ENCODE measurements around the gene CSH2.
"Not testable (repeated sequence)": the region's sequence is repeated elsewhere in the genome, so short reads cannot be mapped to it uniquely, and the experiment has no call there.

The CSH2 gene

DNA sequence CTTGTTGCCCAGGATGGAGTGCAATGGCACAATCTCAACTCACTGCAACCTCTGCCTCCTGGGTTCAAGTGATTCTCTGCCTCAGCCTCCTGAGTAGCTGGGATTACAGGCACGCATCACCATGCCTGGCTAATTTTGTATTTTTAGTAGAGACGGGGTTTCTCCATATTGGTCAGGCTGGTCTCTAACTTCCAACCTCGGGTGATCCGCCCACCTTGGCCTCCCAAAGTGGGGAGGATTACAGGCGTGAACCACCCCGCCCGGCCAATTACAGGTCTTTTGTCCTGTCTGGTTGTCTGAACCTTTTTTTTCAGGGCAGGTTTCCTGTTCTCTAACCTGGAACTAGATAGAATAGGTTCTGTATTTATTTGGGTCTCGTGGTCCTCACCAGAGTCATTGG, 17.1 kb downstream of the CSH2 start:
- WGBS (ENCODE audit: extremely low coverage, insufficient coverage, low lambda C conversion rate) = no CpG with 5 or more reads among the region's 8 CpGs
- H3K27me3 ChIP-seq (ENCODE audit: insufficient read depth, low read length, poor library complexity); H3K79me1 ChIP-seq (ENCODE audit: low read length); H3K27ac ChIP-seq (ENCODE audit: low read depth, low read length); H3K4ac ChIP-seq (ENCODE audit: low read depth, low read length); H3K18ac ChIP-seq (ENCODE audit: low read length); H3K4me2 ChIP-seq (ENCODE audit: low read length); H4K8ac ChIP-seq (ENCODE audit: low read depth, low read length); H2AK5ac ChIP-seq (ENCODE audit: low read length); DNase-seq; H2BK5ac ChIP-seq (ENCODE audit: low read length); H3K9ac ChIP-seq (ENCODE audit: low read length); H3K79me2 ChIP-seq (ENCODE audit: control insufficient read depth, insufficient read depth, low read length); H3K56ac ChIP-seq (ENCODE audit: low read length); H2BK15ac ChIP-seq (replicated peaks; ENCODE audit: low read depth); H3K4me3 ChIP-seq (ENCODE audit: low read length); H3K36me3 ChIP-seq (ENCODE audit: control insufficient read depth, insufficient read depth, low read length); H4K5ac ChIP-seq (ENCODE audit: low read length); H3K4me1 ChIP-seq (ENCODE audit: control insufficient read depth, low read depth, low read length); H2BK120ac ChIP-seq (ENCODE audit: low read depth, low read length); H3K23ac ChIP-seq (ENCODE audit: low read length): not testable (repeated sequence)

DNA sequence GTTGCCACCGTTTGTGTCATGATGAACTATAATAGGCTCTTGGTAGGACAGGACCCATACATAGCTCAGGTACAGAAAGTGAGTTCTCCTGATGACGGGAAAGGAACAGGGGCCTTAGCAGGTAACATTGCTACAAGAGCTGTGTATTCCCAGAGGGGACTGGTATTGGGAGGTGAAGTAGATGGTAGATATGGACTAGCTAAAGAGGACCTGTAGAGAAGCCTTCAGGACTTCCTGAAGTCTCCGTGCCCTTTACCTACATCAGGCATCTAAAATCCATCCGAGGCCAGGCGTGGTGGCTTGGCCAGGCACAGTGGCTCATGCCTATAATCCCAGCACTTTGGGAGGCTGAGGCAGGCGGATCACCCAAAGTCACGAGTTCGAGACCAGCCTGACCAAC, 18.3 kb downstream of the CSH2 start:
- H3K4me1 ChIP-seq (ENCODE audit: control insufficient read depth, low read depth, low read length) = no peaks in the 10 kb centered on the region
- no peak for DNase-seq
- no peaks in the 10 kb centered on the region for H3K36me3 ChIP-seq (ENCODE audit: control insufficient read depth, insufficient read depth, low read length)
- H3K79me1 ChIP-seq (ENCODE audit: low read length) = no peaks in the 10 kb centered on the region
- no peak overlapping the region for H2BK5ac ChIP-seq (ENCODE audit: low read length)
- WGBS (ENCODE audit: extremely low coverage, insufficient coverage, low lambda C conversion rate) = no CpG with 5 or more reads among the region's 8 CpGs
- no peak overlapping the region for H3K9ac ChIP-seq (ENCODE audit: low read length)
- no peak overlapping the region for H2BK120ac ChIP-seq (ENCODE audit: low read depth, low read length)
- no peak overlapping the region for H2BK15ac ChIP-seq (replicated peaks; ENCODE audit: low read depth)
- H3K23ac ChIP-seq (ENCODE audit: low read length) = no peak overlapping the region
- H3K4me2 ChIP-seq (ENCODE audit: low read length) = no peak overlapping the region
- no peak overlapping the region for H3K27ac ChIP-seq (ENCODE audit: low read depth, low read length)
- H4K8ac ChIP-seq (ENCODE audit: low read depth, low read length) = no peak overlapping the region
- no peak overlapping the region for H3K4ac ChIP-seq (ENCODE audit: low read depth, low read length)
- H2AK5ac ChIP-seq (ENCODE audit: low read length) = no peak overlapping the region
- H3K27me3 ChIP-seq (ENCODE audit: insufficient read depth, low read length, poor library complexity) = no peaks in the 10 kb centered on the region
- no peak overlapping the region for H4K5ac ChIP-seq (ENCODE audit: low read length)
- H3K18ac ChIP-seq (ENCODE audit: low read length) = no peak overlapping the region
- H3K56ac ChIP-seq (ENCODE audit: low read length) = no peak overlapping the region
- H3K79me2 ChIP-seq (ENCODE audit: control insufficient read depth, insufficient read depth, low read length) = no peaks in the 10 kb centered on the region
- no peak overlapping the region for H3K4me3 ChIP-seq (ENCODE audit: low read length)

DNA sequence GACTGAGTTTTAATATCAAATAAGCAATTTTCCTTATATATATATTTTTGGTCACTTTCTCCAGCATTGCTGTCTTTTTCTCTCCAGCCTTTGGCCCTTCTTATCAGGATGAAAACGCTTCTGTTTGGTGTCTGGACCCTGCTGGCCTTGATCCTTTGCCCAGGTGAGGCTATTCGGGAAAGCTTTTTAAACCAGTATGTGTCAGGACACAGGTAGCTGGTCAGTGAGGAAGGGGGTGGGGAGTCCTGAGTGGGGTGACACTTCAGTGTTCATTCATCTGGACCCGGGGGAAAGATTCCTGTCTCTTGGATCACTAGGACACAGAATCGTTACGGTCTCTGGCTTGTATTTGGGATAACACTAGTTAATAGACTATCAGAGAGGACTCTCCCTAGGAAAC, 18.8 kb downstream of the CSH2 start:
- no peaks in the 10 kb centered on the region for H3K79me2 ChIP-seq (ENCODE audit: control insufficient read depth, insufficient read depth, low read length)
- H2BK5ac ChIP-seq (ENCODE audit: low read length) = no peak overlapping the region
- H3K56ac ChIP-seq (ENCODE audit: low read length) = no peak overlapping the region
- H3K18ac ChIP-seq (ENCODE audit: low read length) = no peak overlapping the region
- H3K23ac ChIP-seq (ENCODE audit: low read length) = no peak overlapping the region
- WGBS (ENCODE audit: extremely low coverage, insufficient coverage, low lambda C conversion rate) = no CpG with 5 or more reads among the region's 5 CpGs
- no peak overlapping the region for H3K9ac ChIP-seq (ENCODE audit: low read length)
- H2BK15ac ChIP-seq (replicated peaks; ENCODE audit: low read depth) = no peak overlapping the region
- no peak overlapping the region for H3K4ac ChIP-seq (ENCODE audit: low read depth, low read length)
- H3K4me2 ChIP-seq (ENCODE audit: low read length) = no peak overlapping the region
- no peak overlapping the region for H2BK120ac ChIP-seq (ENCODE audit: low read depth, low read length)
- no peak for DNase-seq
- H4K8ac ChIP-seq (ENCODE audit: low read depth, low read length) = no peak overlapping the region
- no peak overlapping the region for H4K5ac ChIP-seq (ENCODE audit: low read length)
- no peak overlapping the region for H2AK5ac ChIP-seq (ENCODE audit: low read length)
- H3K27ac ChIP-seq (ENCODE audit: low read depth, low read length) = no peak overlapping the region
- no peaks in the 10 kb centered on the region for H3K4me1 ChIP-seq (ENCODE audit: control insufficient read depth, low read depth, low read length)
- H3K36me3 ChIP-seq (ENCODE audit: control insufficient read depth, insufficient read depth, low read length) = no peaks in the 10 kb centered on the region
- H3K4me3 ChIP-seq (ENCODE audit: low read length) = no peak overlapping the region
- no peaks in the 10 kb centered on the region for H3K27me3 ChIP-seq (ENCODE audit: insufficient read depth, low read length, poor library complexity)
- H3K79me1 ChIP-seq (ENCODE audit: low read length) = no peaks in the 10 kb centered on the region

DNA sequence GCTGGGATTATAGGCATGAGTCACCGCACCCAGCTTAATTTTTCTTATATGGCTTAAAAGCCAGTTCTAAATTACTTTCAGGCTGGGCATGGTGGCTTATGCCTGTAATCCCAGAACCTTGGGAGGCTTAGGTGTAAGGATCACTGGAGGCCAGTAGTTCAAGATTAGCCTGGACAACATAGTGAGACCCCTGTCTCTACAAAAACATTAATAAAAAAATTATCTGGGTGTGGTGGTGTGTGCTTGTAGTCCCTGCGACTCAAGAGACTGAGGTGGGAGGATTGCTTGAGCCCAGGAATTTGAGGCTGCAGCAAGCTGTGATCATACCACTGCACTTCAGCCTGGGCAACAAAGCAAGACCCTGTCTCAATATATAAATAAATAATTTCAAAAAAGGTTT, 20.2 kb downstream of the CSH2 start:
- H3K27ac ChIP-seq (ENCODE audit: low read depth, low read length) = no peak overlapping the region
- no peak overlapping the region for H2AK5ac ChIP-seq (ENCODE audit: low read length)
- H4K8ac ChIP-seq (ENCODE audit: low read depth, low read length) = no peak overlapping the region
- no peak overlapping the region for H3K4me3 ChIP-seq (ENCODE audit: low read length)
- H2BK15ac ChIP-seq (replicated peaks; ENCODE audit: low read depth) = no peak overlapping the region
- H3K4ac ChIP-seq (ENCODE audit: low read depth, low read length) = no peak overlapping the region
- H3K18ac ChIP-seq (ENCODE audit: low read length) = no peak overlapping the region
- no peaks in the 10 kb centered on the region for H3K36me3 ChIP-seq (ENCODE audit: control insufficient read depth, insufficient read depth, low read length)
- no peak overlapping the region for H3K9ac ChIP-seq (ENCODE audit: low read length)
- H3K4me2 ChIP-seq (ENCODE audit: low read length) = no peak overlapping the region
- DNase-seq = no peak
- no peak overlapping the region for H3K56ac ChIP-seq (ENCODE audit: low read length)
- WGBS (ENCODE audit: extremely low coverage, insufficient coverage, low lambda C conversion rate) = no CpG with 5 or more reads among the region's 2 CpGs
- H2BK5ac ChIP-seq (ENCODE audit: low read length) = no peak overlapping the region
- H3K23ac ChIP-seq (ENCODE audit: low read length) = no peak overlapping the region
- no peaks in the 10 kb centered on the region for H3K4me1 ChIP-seq (ENCODE audit: control insufficient read depth, low read depth, low read length)
- no peaks in the 10 kb centered on the region for H3K79me2 ChIP-seq (ENCODE audit: control insufficient read depth, insufficient read depth, low read length)
- H3K27me3 ChIP-seq (ENCODE audit: insufficient read depth, low read length, poor library complexity) = no peaks in the 10 kb centered on the region
- H3K79me1 ChIP-seq (ENCODE audit: low read length) = no peaks in the 10 kb centered on the region
- H2BK120ac ChIP-seq (ENCODE audit: low read depth, low read length) = no peak overlapping the region
- no peak overlapping the region for H4K5ac ChIP-seq (ENCODE audit: low read length)

DNA sequence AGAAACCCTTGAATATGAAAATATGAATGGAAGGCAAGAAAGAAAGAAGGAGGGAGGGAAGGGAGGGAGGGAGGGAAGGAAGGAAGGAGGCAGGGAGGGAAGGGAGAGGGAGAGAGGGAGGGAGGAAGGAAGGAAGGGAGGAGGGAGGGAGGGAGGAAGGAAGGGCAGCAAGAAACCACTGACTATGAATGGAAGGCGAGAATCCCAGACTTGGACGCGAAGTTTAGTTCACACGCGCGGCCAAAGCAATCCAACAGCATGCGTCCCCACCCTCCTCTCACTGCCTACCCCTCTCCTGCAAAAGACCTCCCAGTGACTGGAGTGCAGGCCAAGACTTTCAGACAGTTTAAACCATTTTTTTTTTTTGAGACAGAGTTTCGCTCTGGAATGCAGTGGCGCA, 23.1 kb downstream of the CSH2 start:
- H2BK5ac ChIP-seq (ENCODE audit: low read length) = no peak overlapping the region
- H3K56ac ChIP-seq (ENCODE audit: low read length) = no peak overlapping the region
- H3K18ac ChIP-seq (ENCODE audit: low read length) = no peak overlapping the region
- no peak overlapping the region for H3K4me2 ChIP-seq (ENCODE audit: low read length)
- H3K4ac ChIP-seq (ENCODE audit: low read depth, low read length) = no peak overlapping the region
- no peaks in the 10 kb centered on the region for H3K36me3 ChIP-seq (ENCODE audit: control insufficient read depth, insufficient read depth, low read length)
- no CpG with 5 or more reads among the region's 9 CpGs for WGBS (ENCODE audit: extremely low coverage, insufficient coverage, low lambda C conversion rate)
- no peak overlapping the region for H4K5ac ChIP-seq (ENCODE audit: low read length)
- H3K9ac ChIP-seq (ENCODE audit: low read length) = no peak overlapping the region
- DNase-seq = no peak
- H3K27me3 ChIP-seq (ENCODE audit: insufficient read depth, low read length, poor library complexity) = no peaks in the 10 kb centered on the region
- no peaks in the 10 kb centered on the region for H3K79me2 ChIP-seq (ENCODE audit: control insufficient read depth, insufficient read depth, low read length)
- H3K23ac ChIP-seq (ENCODE audit: low read length) = no peak overlapping the region
- H3K4me3 ChIP-seq (ENCODE audit: low read length) = no peak overlapping the region
- no peak overlapping the region for H2AK5ac ChIP-seq (ENCODE audit: low read length)
- H4K8ac ChIP-seq (ENCODE audit: low read depth, low read length) = no peak overlapping the region
- no peaks in the 10 kb centered on the region for H3K79me1 ChIP-seq (ENCODE audit: low read length)
- H3K4me1 ChIP-seq (ENCODE audit: control insufficient read depth, low read depth, low read length) = no peaks in the 10 kb centered on the region
- no peak overlapping the region for H3K27ac ChIP-seq (ENCODE audit: low read depth, low read length)
- no peak overlapping the region for H2BK15ac ChIP-seq (replicated peaks; ENCODE audit: low read depth)
- H2BK120ac ChIP-seq (ENCODE audit: low read depth, low read length) = no peak overlapping the region

DNA sequence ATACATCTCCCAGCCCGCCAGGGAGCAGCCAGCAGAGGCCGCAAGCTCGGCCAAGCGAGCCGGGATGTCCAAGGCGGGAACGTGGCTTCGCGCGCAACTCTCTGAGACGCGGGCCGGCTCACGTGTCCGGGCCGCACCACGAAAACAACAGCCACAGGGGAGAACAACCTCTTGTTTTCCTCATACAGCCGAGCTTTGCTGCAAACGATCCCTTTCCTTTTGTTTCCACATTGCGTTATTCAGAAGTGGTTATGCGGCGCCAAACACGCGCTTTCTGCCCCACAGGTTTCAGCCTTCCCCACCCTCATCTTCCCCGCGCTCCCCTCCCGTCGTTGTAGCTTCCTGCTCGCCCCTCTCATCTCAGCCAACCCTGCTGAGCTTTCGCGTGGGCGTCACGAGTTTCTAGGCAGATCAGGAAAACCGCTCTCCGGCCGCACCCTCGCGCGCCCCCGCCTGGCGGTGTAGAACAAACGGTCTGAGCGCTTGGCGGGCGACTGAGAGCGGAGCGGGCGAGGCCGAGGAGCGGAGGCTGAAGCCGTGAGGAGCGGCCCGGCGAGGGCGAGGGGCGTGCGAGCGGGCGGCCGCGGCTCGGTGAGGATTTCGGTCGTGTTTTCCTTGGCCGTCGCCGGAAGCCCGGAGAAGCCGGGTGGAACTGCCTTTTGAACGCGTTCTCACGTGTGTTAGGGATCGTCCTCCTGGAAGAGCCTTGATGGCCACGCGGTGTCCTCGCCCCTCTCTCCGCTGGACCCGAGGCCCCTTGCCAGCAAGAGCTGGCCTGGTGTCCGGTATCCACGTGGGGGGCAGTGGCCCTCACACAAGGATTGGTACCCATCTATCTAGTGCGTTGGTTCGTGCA, 24.4 kb downstream of the CSH2 start:
- Histone ChIP-seq H3K23ac (ENCODE audit: low read length) (no peak overlapping the region), H2BK5ac (ENCODE audit: low read length) (no peak overlapping the region), H3K79me2 (ENCODE audit: control insufficient read depth, insufficient read depth, low read length) (no peaks in the 10 kb centered on the region), H3K9ac (ENCODE audit: low read length) (peak overlapping the region; percentile 25), H3K18ac (ENCODE audit: low read length) (no peak overlapping the region), H3K4ac (ENCODE audit: low read depth, low read length) (no peak overlapping the region), H3K27ac (ENCODE audit: low read depth, low read length) (no peak overlapping the region), H4K5ac (ENCODE audit: low read length) (no peak overlapping the region), H2BK120ac (ENCODE audit: low read depth, low read length) (no peak overlapping the region), H3K4me2 (ENCODE audit: low read length) (no peak overlapping the region), H2BK15ac (replicated peaks; ENCODE audit: low read depth) (no peak overlapping the region), H3K79me1 (ENCODE audit: low read length) (no peaks in the 10 kb centered on the region), H3K4me3 (ENCODE audit: low read length) (no peak overlapping the region), H3K36me3 (ENCODE audit: control insufficient read depth, insufficient read depth, low read length) (no peaks in the 10 kb centered on the region), H3K4me1 (ENCODE audit: control insufficient read depth, low read depth, low read length) (no peaks in the 10 kb centered on the region), H2AK5ac (ENCODE audit: low read length) (no peak overlapping the region), H4K8ac (ENCODE audit: low read depth, low read length) (no peak overlapping the region), H3K56ac (ENCODE audit: low read length) (peak overlapping the region; percentile 73), H3K27me3 (ENCODE audit: insufficient read depth, low read length, poor library complexity) (no peaks in the 10 kb centered on the region)
- DNase-seq = peak; percentile 97
- WGBS (ENCODE audit: extremely low coverage, insufficient coverage, low lambda C conversion rate) = no CpG with 5 or more reads among the region's 82 CpGs

Data from mesendoderm (in vitro differentiated cells).